GM23248 (cell line): ENCODE data around the gene APEH. TPM values are rescaled to one million over a fixed set of nuclear protein-coding genes. Genes with fewer than 3 reads are reported as not detected.

ENCODE experiments used
- DNase-seq: peaks from one replicate; pipeline ENCODE4 v3.0.0-alpha.2; 2015
- H2AFZ ChIP-seq: fragments of 200-600 bp; sonication (generic); 2 replicates; pipeline ENCODE4 v1.6.1; 2016; ENCODE audit warnings: antibody characterized with exemption
- H3F3A ChIP-seq: fragments of 200-600 bp; sonication (generic); 2 replicates; pipeline ENCODE4 v1.6.1; 2016; ENCODE audit warnings: mild to moderate bottlenecking, antibody characterized with exemption, mixed run types; ENCODE audit not compliant: insufficient read depth
- H3K27ac ChIP-seq: fragments of 200-600 bp; sonication (generic); 2 replicates; pipeline ENCODE4 v1.5.1; 2016; ENCODE audit warnings: mild to moderate bottlenecking
- H3K27me3 ChIP-seq: fragments of 200-600 bp; sonication (generic); replicated peaks from 2 replicates; pipeline ENCODE4 v1.6.1; 2016; ENCODE audit warnings: mild to moderate bottlenecking; ENCODE audit not compliant: insufficient read depth
- H3K36me3 ChIP-seq: fragments of 200-600 bp; sonication (generic); 2 replicates; pipeline ENCODE4 v1.6.1; 2016; ENCODE audit warnings: low read depth, mild to moderate bottlenecking
- H3K4me1 ChIP-seq: fragments of 200-600 bp; sonication (generic); 2 replicates; pipeline ENCODE4 v1.6.1; 2016; ENCODE audit warnings: mild to moderate bottlenecking; ENCODE audit not compliant: insufficient read depth
- H3K4me2 ChIP-seq: fragments of 200-600 bp; sonication (generic); one replicate; pipeline ENCODE4 v1.6.1; 2016; ENCODE audit warnings: mild to moderate bottlenecking; ENCODE audit not compliant: unreplicated experiment
- H3K4me3 ChIP-seq: fragments of 200-600 bp; sonication (generic); 2 replicates; pipeline ENCODE4 v1.5.1; 2016; ENCODE audit warnings: mild to moderate bottlenecking
- H3K79me2 ChIP-seq: fragments of 200-600 bp; sonication (generic); 2 replicates; pipeline ENCODE4 v1.6.1; 2016; ENCODE audit warnings: mild to moderate bottlenecking; ENCODE audit not compliant: insufficient read depth
- H3K9ac ChIP-seq: fragments of 200-600 bp; sonication (generic); 2 replicates; pipeline ENCODE4 v1.6.1; 2016; ENCODE audit warnings: mild to moderate bottlenecking
- H3K9me2 ChIP-seq: fragments of 200-600 bp; sonication (generic); 2 replicates; pipeline ENCODE4 v1.6.1; 2016; ENCODE audit warnings: mixed run types, mild to moderate bottlenecking, moderate library complexity; ENCODE audit not compliant: insufficient read depth
- H3K9me3 ChIP-seq: fragments of 200-600 bp; sonication (generic); one replicate; pipeline ENCODE4 v1.6.1; 2017; ENCODE audit warnings: low read depth
- H4K20me1 ChIP-seq: fragments of 200-600 bp; sonication (generic); 2 replicates; pipeline ENCODE4 v1.6.0; 2016; ENCODE audit not compliant: insufficient read depth
- EZH2 ChIP-seq: fragments of 200-600 bp; sonication (generic); IDR thresholded peaks from 2 replicates; pipeline ENCODE4 v1.6.1; 2018; ENCODE audit warnings: antibody characterized with exemption, mild to moderate bottlenecking; ENCODE audit not compliant: insufficient read depth, poor library complexity, severe bottlenecking
- EZH2phosphoT487 ChIP-seq: fragments of 200-600 bp; sonication (generic); IDR thresholded peaks from 2 replicates; pipeline ENCODE4 v1.6.1; 2018; ENCODE audit warnings: antibody characterized with exemption, moderate library complexity, mild to moderate bottlenecking, low read depth; ENCODE audit not compliant: insufficient read depth
- WGBS, 2 experiments: methylation state at CpG; one replicate each; pipeline ENCODE4 v1.1.6; 2015 to 2017; ENCODE audit warnings: low lambda C conversion rate in 2 of 2, low coverage in 1 of 2; ENCODE audit errors: missing lambda C conversion rate in 2 of 2; 5-methylcytosine and 5-hydroxymethylcytosine counted together
- in situ Hi-C: fragments of 300-500 bp; cut with MboI; formaldehyde crosslinking; loops from 2 replicates; pipeline ENCODE4 v1.15.0; 2020
- polyA plus RNA-seq: library from polyadenylated mRNA; unstranded; fragments of >200 nt; fragmentation: Nextera tagmentation; extraction: Ambion mirVana; gene quantifications from 2 replicates; pipeline ENCODE4 v1.2.1, GENCODE V29; 2016
- total RNA-seq: library from RNA; depleted of rRNA; stranded (reverse); fragments of >200 nt; shearing (Covaris generic); gene quantifications from 2 replicates; pipeline ENCODE4 v1.2.3, GENCODE V29; 2014

The APEH gene
- total and polyA plus RNA-seq, 2 experiments from 2014 or later, result 89.1 to 108 TPM

DNA sequence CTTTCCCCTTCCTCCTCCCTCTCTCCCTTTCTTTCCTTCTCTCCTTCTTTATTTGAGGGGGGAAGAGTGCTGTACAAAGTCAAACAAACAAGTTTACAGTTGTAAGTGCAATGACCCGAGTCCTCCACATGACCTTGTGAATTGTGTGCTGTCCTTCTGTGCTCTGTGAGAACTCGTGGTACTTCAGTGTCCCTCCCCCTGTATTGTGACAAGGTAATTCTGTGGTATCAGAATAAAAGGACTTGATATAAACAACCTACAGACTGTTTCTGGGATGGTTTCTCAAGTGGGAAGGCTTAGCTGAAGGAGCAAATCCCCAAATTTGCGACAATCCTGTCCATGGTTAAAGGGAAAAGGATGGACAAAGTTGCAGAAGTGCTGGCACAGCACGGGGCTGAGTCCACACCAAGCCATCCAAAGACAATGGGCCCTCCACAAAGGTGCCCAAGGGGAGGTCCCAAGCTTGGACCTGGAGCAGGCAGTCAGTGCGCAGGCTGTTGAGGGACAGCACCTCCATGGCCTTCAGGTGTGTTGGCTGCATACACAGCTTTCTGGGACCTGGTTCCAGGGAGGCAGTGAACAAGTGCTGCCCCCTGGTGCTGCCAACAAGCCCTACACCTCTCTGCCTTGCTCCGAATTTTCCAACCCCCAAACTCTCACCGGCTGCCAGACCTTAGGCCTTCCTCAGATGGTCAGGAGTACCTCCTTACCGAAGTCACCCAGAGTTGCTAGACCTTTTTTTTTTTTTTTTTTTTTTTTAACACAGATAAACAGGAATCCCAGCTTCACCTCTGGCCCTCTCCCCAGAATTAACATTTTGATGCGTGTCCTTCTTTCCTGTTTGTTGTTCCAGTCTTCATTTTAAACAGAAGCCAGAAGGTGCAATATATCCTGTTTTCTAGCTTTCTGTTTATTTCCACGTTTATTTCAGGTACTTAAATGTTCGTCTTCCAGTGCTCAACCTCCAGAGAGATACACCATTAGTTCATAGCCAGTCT lies 2.6 kb upstream of the APEH start:
- WGBS, 2 experiments, result 27 to 29% methylated on average over 11 of the region's 11 CpGs
- Histone ChIP-seq H2AFZ (no peak overlapping the region), H3K9me2 (no peaks in the 10 kb centered on the region), H4K20me1 (no peaks in the 10 kb centered on the region), H3K4me3 (no peak overlapping the region), H3K36me3 (no peaks in the 10 kb centered on the region), H3K4me2 (no peak overlapping the region), H3K79me2 (peaks cover 12% of the 10 kb centered on the region), H3K9ac (no peak overlapping the region), H3F3A (0 out of 2 replicates have a peak, but pooled peaks cover 3% of the 10 kb centered on the region), H3K27ac (no peak overlapping the region), H3K9me3 (no peaks in the 10 kb centered on the region), H3K27me3 (no peaks in the 10 kb centered on the region), H3K4me1 (peaks cover 11% of the 10 kb centered on the region)
- no peak for TF ChIP-seq EZH2phosphoT487
- TF ChIP-seq EZH2, result no peak
- peak; percentile 79 for DNase-seq
- in situ Hi-C loops, result loop anchor here (10.0 kb wide), 1 partner anchor 127 kb away; no protein-coding TSS in a partner anchor

DNA sequence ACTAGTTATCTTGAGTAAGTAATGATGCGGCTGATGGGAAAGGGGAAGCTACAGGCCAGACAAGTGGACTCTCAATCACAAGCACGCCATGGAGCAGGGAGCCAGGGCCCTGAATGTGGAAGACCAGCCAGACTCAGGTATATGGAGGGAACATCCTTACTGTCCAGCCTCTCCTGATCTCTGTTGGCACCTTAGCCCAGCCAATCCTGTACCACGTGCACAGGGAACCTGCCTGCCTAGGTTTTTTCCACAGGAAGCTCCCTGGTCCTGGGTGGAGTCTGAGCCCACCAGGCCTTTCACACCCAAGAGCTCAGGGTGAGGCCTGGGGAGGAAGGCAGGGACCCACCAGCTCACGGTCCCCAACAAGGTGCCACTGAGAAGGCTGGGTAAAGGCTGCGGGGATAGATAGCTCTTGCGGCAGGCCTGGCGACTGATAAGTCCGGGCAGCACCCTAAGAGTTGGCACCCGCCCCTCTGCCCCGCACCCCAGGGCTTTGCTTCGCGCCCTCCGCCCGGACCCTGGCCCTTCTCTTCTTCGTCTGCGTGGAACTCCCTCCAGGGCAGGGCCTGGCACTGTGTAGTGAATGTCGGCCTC lies 933 bp upstream of the APEH start:
- Histone ChIP-seq H3K36me3 (0 out of 2 replicates have a peak, but pooled peaks cover 4% of the 10 kb centered on the region), H3K9me2 (no peaks in the 10 kb centered on the region), H3K9me3 (no peaks in the 10 kb centered on the region), H3K4me3 (peak overlapping the region; percentile 81), H3K4me1 (peaks cover 11% of the 10 kb centered on the region), H3K27ac (peak overlapping the region; percentile 87), H3K9ac (peak overlapping the region; percentile 86), H4K20me1 (no peaks in the 10 kb centered on the region), H2AFZ (peak overlapping the region; percentile 88), H3K4me2 (peak overlapping the region; percentile 84), H3F3A (0 out of 2 replicates have a peak, but pooled peaks cover 3% of the 10 kb centered on the region), H3K79me2 (peaks cover 12% of the 10 kb centered on the region), H3K27me3 (no peaks in the 10 kb centered on the region)
- no peak for DNase-seq
- no peak for TF ChIP-seq EZH2
- no peak for TF ChIP-seq EZH2phosphoT487
- WGBS, 2 experiments, result 27 to 30% methylated on average over 11 to 17 of the region's 17 CpGs
- in situ Hi-C loops, result loop anchor here (10.0 kb wide), 1 partner anchor 128 kb away; no protein-coding TSS in a partner anchor

DNA sequence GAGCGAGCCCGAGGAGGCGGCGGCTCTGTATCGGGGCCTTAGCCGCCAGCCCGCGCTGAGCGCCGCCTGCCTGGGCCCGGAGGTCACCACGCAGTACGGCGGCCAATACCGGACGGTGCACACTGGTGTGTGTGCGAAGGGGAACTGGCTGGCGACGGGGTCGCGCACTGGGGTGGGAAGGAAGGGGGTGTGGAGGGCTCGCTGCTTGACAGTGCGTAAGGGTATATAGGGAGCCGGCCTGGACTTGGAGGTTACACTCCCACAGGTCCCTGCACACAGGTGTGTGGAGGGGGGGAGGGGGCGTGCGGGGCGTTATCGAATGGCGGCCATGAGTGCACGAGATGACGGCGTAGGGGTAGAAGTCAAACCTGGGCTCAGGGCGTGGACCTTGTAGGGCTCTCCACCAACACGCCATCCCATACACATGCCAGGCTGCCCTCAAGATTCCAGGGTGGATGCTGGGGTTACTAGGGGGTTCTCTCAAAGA lies 389 bp downstream of the APEH start:
- H3K4me2 ChIP-seq, result peak overlapping the region; percentile 76
- H4K20me1 ChIP-seq, result no peaks in the 10 kb centered on the region
- H3K9me2 ChIP-seq, result no peaks in the 10 kb centered on the region
- H3K27me3 ChIP-seq, result no peaks in the 10 kb centered on the region
- peak overlapping the region; percentile 88 for H2AFZ ChIP-seq
- peak overlapping the region; percentile 86 for H3K9ac ChIP-seq
- no peak for DNase-seq
- H3K79me2 ChIP-seq, result peaks cover 12% of the 10 kb centered on the region
- 0 out of 2 replicates have a peak overlapping the region, but pooled peaks have one; percentile 87 for H3K27ac ChIP-seq
- WGBS, 2 experiments, result 3% methylated on average over 24 to 34 of the region's 34 CpGs
- no peaks in the 10 kb centered on the region for H3K9me3 ChIP-seq
- peaks cover 11% of the 10 kb centered on the region for H3K4me1 ChIP-seq
- no peak for TF ChIP-seq EZH2phosphoT487
- no peak for TF ChIP-seq EZH2
- H3K36me3 ChIP-seq, result 0 out of 2 replicates have a peak, but pooled peaks cover 4% of the 10 kb centered on the region
- in situ Hi-C loops, result loop anchor here (10.0 kb wide), 1 partner anchor 130 kb away; no protein-coding TSS in a partner anchor
- peak overlapping the region; percentile 81 for H3K4me3 ChIP-seq
- H3F3A ChIP-seq, result 0 out of 2 replicates have a peak, but pooled peaks cover 3% of the 10 kb centered on the region

DNA sequence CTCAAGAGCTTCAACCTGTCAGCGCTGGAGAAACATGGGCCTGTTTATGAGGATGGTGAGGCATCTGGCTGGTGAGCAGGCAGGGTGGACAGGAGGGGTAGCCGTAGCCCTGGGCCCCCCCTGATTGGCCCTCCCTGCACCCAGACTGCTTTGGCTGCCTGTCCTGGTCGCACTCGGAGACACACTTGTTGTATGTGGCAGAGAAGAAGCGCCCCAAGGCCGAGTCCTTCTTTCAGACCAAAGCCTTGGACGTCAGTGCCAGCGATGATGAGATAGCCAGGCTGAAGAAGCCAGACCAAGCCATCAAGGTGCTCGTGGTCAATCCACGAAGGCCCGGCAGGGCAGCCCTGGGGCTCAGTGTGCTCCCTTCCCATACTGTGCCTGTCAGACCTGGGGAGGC lies 1.8 kb downstream of the APEH start:
- H4K20me1 ChIP-seq, result no peaks in the 10 kb centered on the region
- no peaks in the 10 kb centered on the region for H3K9me2 ChIP-seq
- in situ Hi-C loops, result loop anchor here (10.0 kb wide), 1 partner anchor 131 kb away; no protein-coding TSS in a partner anchor
- no peak overlapping the region for H3K27ac ChIP-seq
- peaks cover 12% of the 10 kb centered on the region for H3K79me2 ChIP-seq
- H3K4me1 ChIP-seq, result peaks cover 11% of the 10 kb centered on the region
- H2AFZ ChIP-seq, result no peak overlapping the region
- H3K9me3 ChIP-seq, result no peaks in the 10 kb centered on the region
- WGBS, 2 experiments, result 80 to 89% methylated on average over 9 to 11 of the region's 11 CpGs
- no peak for TF ChIP-seq EZH2phosphoT487
- no peak for TF ChIP-seq EZH2
- H3F3A ChIP-seq, result 0 out of 2 replicates have a peak, but pooled peaks cover 3% of the 10 kb centered on the region
- H3K9ac ChIP-seq, result no peak overlapping the region
- H3K27me3 ChIP-seq, result no peaks in the 10 kb centered on the region
- no peak overlapping the region for H3K4me2 ChIP-seq
- 0 out of 2 replicates have a peak, but pooled peaks cover 4% of the 10 kb centered on the region for H3K36me3 ChIP-seq
- no peak overlapping the region for H3K4me3 ChIP-seq
- DNase-seq, result no peak
